ENCODE results near the gene RGS19.

GRCh38 chr20:64063389-64064144 lies 15.8 kb downstream of the RGS19 start:
- no peak for TF ChIP-seq GABPA (IDR thresholded peaks at IDR 0.05; ENCODE audit: borderline replicate concordance, insufficient read depth, low read length)
- TF ChIP-seq EP300 (IDR thresholded peaks at IDR 0.05; ENCODE audit: borderline replicate concordance in 1 of 2, low read depth in 2 of 2, low read length in 2 of 2), result no peak
- TF ChIP-seq CTCF (IDR thresholded peaks at IDR 0.05; ENCODE audit: control extremely low read depth in 1 of 3, insufficient read depth in 1 of 3, low read depth in 1 of 3, low read length in 3 of 3), result no peak
- TF ChIP-seq KDM4A (IDR thresholded peaks at IDR 0.05; ENCODE audit: low read depth, low read length, severe bottlenecking), result peak; percentile 4
